GM21423 (cell line): ENCODE measurements around the gene COL15A1.

Experiments used
- ATAC-seq: cut with Tn5 transposase; IDR thresholded peaks from one replicate; pipeline ENCODE4 v1.9.1; 2021; ENCODE audit warnings: mild to moderate bottlenecking, moderate library complexity; ENCODE audit not compliant: unreplicated experiment

COL15A1 gene

DNA sequence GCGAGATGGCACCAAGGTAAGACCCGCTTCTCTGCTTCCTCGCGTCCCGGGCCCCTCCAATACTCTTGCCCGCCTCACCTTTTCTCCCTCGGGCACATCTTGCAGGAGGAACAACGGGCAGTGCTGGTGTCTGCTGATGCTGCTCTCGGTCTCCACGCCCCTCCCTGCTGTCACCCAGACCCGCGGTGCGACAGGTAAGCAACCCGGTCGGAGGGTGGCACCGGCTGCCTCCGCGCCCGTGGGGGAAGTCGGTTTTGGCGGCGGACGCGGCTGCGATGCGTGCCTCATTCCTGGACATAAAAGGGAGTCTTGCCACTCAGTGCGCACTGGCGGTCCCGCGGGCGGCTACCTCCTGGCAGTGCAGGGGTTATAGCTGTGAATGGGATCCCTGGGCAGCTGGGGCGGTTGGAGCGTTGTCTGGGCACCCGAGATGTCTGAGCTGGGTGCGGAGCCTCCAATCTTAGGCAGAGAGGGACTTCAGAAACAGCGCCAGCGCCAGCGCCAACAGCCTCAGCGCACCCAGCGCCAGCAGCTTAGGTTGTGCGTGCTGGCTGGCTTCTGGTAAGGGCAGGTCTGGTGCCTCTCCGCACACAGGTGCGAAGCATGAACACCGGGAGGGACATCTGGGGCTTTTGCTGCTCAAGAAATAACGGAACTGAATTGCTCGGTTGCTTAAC lies 488 bp downstream of the COL15A1 start:
- ATAC-seq = no peak

DNA sequence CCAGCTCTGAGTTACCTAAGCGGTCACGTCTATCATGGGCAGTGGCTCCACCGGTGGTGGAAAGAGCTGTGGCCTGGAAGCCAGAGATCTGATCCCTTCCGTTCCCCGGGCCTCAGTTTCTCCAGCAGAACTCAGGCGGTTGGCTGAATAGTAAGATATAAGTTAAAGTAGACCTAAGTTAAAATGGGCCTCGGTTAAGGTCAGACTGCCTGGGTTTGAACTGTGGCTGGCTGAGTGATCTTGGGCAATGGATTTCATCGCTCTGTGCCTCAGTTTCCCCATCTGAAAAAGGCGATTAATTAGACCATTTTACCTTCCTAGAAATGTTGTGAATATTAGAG lies 997 bp downstream of the COL15A1 start:
- ATAC-seq = no peak

DNA sequence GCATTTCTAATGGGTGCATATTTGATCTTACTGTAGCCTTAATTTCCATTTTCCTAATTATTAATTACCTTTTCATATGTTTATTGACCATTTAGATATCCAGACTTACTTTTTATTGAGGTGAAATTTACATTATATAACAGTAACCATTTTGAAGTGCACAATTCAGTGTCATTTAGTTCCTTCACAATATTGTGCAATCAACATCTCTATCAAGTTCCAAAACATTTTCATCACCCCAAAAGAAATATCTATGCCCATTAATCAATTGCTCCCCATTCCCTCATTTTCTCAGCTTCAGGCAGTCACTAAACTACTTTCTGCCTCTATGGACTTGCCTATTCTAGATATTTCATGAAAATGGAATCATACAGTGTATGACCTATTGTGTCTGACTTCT lies 5.9 kb downstream of the COL15A1 start:
- ATAC-seq = no peak

DNA sequence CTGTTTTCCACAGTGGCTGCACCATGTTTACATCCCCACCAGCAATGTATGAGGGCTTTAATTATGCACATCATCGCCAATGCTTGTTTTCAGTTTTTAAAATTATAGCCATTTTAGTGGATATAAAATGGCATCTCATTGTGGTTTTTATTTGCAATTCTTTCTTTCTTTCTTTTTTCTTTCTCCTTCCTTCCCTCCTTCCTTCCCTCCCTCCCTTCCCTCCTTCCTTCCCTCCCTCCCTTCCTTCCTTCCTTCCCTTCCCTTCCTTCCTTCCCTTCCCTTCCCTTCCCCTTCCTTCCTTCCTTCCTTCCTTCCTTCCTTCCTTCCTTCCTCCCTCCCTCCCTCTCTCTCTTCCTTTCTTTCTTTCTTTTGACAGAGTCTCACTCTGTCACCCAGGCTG lies 6.6 kb downstream of the COL15A1 start:
- no peak for ATAC-seq

DNA sequence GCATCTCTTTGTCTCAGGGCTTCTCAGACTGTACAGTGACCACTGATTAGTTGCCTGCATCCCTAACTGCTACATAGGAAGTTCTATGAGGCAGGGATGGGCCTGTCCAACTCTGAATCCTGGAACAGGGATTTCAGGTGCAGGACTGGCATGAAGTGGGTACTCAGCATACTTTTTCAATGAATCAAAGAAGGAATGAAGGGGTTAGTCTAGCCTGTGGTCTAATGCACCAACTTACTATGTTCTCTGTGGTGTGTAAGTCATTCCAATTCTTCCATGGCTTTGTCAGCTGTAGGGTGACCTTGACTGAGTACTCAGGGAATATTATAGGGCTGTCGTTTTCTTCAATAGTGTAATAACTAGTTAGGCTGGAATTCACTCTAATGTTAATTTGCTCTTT lies 8.3 kb downstream of the COL15A1 start:
- ATAC-seq = no peak

DNA sequence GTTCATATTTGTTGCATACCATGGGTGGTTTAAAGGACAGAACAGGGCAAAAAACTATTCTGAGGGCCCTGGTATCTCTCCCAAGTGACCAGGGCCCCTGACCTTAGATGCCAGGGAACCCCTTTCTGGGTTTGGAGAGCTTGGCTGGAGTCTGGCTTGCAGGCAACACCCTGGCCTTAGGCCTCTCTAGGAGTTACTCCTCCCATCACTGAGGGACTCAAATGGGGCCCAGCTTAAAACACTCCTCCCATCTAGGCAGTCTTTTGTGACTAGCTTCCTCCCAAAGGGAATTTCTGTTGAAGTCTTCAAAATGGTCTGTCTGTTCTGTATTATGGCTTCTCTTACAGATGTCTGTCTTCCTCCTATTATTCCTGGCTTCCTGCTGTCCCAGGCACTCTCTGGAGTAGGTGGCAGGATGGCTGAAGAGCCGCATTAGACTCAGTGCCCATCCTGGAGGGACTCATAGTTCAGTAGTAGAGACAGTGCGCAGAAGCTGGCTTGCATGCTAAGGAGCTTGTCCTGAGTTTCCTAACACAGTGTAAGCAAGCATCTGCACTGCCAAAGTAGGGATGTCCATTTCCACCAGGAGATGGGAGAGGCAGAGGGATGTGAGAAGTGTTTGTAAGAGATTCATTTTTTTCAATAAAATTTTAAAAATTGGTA lies 10.0 kb downstream of the COL15A1 start:
- ATAC-seq = no peak

DNA sequence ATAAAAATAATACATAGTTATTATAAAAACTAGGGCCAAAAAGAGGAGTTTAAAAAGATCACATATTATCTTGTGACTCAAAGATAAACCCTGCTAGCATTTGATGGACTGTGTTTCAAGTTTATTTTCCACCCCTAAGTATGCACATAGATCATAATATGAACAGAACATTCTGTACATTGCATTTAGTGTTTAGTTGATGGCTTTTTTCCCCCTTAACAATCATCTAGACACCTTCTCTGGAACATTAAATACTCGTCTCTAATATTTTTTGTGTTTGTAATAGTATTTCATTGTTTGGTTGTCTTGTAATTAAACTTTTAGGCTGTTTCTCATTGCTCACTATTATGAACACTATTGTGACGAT lies 10.5 kb downstream of the COL15A1 start:
- ATAC-seq = no peak

DNA sequence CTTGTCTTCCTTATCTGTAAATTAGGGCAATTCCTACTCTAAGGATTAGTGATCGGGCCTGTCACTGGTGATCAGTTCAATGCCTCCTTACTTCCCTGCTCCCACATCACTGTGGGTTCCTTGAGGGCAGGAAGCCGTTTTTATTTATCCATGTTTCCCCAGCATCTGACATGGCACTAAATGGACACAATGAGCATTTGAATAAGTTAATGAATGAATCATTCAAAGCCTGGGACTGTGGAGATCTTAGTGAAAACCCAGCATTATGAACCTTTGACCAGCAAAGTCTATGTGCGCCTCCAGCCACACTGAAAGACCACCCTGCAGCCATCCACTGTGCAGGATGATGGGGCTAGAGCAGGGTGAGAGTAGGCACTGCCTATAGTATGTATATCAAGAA lies 11.6 kb downstream of the COL15A1 start:
- no peak for ATAC-seq

DNA sequence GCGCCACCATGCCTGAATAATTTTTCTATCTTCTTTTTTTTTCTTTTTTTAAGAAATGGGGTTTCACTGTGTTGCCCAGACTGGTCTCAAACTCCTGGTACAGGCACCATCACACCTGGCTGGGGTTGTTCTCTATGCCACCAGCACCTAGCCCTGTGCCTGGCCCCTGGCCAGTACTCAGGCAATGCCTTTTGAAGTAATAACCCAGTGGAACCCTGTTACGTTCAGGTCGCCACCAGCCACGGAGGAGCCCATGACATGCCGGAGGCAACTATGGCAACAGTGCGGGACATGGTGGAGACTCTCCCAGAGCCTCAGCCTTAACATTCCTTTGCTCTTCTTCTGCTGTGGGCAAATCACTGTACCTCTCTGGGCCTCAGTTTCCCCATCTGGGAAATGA lies 14.1 kb downstream of the COL15A1 start:
- ATAC-seq = no peak

DNA sequence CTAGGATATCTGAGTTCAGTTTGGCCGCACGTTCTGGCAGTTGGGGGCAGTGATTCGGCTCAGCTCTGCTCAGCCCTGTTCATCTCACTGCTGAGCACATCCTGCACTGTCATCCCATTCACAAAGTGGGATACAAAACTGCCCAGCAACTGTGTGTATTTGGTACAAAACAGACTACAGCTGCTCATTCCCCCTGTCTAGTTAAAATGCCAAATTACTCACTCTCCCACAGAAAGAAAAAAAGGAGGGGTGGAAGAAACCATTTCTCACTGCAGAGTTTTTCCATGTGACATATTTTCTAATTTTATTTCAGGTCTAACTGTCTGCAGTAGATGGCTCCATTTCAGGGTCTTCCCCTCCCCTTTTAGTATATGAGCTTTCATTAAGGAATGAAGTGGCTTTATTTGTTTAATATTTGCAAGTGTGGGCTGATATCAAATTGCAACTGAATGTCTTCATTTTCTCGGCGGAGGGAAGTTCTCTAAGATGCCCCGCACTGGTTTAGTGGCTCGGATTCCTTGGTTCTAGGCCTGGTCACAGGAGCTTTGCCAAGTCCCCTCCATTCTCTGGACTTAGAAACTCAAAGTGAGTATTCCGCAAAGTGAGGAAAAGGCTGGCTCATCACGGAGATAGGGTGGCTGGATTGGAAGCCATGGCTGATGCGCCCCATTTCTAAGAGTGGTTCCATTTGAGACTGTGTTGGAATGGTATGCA lies 14.7 kb downstream of the COL15A1 start:
- ATAC-seq = no peak

DNA sequence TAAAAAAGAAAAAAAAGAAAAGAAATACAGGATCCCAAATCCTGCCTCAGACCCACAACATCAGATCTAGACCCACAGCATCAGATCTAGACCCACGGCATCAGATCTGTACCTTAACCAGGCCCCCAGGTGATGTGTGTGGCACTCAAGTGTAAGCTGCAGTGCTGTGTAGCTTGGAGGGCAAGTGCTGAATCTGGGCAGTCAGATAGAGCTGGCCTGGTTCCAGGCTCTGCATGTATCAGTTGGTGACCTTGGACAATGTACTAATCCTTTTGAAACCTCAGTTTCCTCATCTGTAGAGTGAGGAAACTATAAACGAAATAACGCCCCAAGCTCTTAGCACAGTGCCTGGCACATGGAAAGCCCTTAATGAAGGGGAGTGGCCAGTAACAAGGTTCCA lies 16.7 kb downstream of the COL15A1 start:
- no peak for ATAC-seq

DNA sequence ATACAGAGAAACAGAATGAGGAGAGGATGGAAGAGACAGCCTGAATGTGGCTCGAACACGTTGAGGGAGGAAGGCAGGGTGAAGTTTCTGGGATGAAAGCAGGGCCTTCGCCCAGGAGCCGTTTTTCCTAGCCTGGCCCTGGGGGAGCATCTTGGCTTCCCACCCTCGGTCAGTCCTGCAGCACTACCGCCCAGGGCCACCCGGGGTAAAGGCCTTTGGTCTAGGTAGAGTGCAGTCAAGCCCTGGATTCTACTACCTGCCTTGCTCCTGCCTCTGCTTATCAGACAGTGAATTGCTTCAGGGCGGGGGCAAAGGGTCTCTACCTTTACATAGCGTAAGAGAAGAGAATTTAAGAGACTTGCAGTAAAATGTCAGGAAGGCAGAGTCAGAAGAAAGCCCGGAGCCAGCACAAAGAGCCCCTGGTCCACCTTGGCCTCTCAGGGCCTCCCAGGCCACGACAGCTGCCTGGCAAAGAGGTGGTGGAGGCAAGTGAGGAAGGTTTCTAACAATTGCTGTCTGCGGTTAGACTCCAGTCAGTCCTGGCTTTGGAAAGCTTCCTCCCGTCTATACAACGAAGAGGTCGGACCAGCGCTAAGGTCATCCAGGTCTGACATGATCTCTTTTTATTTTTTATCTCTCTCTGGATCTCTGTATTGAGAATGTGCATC lies 17.9 kb downstream of the COL15A1 start:
- no peak for ATAC-seq

DNA sequence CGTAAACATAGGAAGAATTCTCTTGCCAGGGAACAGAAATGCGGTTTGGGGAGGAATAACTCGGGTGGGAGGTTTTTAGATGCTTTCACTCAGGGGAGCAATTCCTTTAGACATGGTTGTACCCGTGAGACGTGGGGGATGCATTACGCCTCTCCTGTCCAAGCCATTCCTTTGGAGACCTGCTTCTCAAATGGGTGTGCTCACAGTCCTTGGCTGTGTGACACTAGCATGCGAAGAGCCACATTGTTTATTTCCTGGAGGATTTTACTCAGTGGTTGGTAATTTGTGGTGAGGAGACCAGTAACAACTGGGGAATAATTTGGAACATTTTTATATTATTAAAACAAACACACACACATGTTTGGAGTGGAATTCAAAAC lies 18.5 kb downstream of the COL15A1 start:
- no peak for ATAC-seq

DNA sequence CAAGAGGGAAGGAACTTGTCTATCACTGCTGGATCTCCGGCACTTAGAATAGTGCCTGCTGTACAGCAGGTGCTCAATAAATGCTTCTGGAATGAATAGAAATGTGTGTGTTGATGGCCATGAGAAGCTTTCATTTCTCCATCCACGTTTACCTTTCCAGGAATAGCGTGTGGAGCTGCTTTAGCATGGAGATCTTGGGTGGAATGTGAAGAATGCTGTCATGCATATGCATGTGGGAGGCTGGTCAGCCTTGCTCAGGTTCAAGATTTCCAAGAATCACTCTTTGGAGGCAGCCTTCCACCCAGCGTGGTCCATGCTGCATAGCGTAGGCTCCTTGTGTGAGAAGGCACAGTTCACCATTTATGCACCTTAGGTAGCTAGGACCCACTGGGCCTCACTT lies 19.2 kb downstream of the COL15A1 start:
- ATAC-seq = no peak

DNA sequence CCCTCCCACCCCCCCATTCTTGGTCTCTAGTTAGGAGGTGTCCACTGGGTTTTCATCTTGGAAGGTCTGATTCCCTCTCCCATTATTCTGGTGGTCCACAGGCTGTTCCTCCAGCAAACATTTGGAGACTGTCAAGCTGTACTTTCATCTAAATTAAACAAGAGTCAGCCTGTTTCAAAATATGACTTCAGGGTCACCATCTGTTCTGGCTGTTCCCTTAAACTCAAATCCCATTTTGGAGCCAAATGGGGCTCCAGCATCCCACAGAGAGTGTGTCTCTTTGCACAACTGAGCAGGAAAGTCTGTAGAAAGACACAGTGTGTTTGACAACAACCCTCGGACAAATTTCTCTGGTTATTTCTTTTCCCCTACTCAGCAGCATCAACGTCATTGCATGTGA lies 20.5 kb downstream of the COL15A1 start:
- no peak for ATAC-seq

DNA sequence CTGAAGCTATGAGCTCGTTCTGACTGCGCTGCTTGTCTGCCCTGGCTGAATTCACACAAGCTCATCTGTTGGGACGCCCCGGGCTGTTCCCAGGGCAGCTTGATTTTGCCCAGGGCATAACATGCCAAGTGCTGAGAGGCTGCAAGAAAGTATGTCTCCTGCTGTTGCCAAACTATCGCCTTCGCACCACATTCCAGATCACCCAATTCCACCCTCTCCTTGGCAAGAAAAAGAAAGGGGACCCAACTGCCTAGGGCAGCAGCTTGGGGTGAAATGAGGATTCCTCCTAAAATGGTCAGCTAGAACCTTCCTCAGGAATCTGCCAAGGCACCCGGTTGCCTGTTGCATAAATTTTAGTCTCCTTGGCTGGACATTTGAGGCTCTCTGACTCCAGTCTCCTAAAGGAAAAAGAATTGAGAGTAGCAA lies 21.2 kb downstream of the COL15A1 start:
- no peak for ATAC-seq

DNA sequence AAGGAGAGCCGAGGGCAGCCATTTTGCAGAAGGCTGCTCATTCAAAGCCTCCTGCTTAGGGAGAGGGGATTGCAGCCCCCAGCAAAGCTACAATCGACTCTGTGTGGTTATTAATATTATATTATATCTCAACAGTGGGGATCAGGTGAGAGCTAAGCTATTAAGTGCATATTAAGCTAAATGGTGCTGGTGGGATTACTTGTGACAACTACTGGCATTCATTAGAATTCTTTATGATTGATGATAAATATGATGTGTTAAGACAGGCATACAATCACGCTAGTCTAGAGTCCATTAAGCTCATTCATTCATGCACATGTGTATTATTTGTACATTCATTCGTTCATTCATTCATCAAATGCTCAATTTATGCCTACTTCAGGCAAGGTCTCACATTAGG lies 23.0 kb downstream of the COL15A1 start:
- ATAC-seq = no peak

DNA sequence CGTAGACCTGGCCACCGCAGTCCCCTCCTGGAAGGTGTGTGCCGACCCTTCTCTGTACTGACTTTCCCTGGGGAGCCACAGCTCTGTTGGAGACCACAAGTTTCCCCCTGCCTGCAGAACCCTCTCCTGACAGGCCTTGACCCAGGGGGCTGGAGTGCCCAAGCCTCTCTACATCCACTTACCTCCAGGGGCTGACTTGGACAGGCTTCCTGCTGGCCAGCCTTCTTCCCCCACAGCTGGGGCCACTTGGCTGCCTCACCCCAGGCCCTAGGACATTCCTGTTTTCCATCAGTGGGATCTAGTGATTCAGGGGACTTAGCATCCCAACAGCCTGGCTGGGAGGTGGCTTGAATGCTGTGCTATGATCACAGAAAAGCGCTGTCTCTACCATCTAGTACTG lies 23.6 kb downstream of the COL15A1 start:
- ATAC-seq = no peak

DNA sequence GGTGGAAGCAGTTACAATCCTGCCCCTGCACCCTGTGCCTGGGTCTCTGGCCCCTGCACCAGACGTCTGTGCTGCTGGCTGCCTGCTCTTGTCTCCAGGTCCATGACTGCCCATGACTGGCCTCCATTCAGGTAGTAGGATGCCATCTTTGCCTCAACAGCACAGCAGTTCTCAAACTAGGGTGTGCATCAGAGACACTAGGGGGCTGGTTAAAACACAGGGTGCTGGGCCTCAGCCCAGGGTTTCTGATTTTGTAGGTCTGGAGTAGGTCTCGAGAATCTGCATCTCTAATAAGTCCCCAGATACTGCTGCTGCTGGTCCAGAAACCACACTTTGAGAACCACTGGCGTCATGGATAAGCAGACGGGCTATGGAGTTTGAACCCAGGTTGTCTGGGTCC lies 24.0 kb downstream of the COL15A1 start:
- no peak for ATAC-seq

DNA sequence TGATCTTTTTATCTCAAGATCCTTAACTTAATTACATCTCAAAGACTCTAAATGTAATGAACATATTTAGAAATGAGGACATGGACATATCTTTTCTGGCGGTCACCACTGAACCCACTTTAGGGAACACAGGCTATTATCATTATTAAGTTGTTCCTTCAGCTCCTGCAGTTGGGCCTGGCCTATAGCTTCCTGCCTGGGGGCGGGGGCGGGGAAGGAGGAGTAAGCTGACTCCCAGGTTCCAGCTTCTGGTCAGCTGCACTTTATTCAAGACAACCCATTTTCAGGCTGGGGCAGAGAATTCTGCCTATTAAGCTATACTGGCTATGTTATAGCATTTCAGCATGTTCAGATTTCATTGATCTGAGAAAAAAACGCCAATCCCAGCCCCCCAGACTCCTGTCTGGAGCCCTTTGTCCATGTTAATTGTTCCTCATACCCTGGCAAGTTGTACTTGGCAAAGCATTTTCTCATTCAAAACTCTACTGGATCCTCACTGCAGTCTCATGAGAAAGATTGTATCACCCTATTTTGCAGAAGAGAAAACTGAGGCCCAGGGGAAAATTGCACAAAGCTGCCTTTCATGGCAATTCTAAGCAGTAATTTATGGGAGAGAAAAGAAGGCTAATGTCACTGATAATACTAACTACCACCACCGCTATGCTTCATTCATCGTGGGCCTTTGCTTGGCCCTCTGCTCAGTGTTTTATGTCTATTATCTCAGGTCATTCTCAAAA lies 25.1 kb downstream of the COL15A1 start:
- ATAC-seq = no peak

DNA sequence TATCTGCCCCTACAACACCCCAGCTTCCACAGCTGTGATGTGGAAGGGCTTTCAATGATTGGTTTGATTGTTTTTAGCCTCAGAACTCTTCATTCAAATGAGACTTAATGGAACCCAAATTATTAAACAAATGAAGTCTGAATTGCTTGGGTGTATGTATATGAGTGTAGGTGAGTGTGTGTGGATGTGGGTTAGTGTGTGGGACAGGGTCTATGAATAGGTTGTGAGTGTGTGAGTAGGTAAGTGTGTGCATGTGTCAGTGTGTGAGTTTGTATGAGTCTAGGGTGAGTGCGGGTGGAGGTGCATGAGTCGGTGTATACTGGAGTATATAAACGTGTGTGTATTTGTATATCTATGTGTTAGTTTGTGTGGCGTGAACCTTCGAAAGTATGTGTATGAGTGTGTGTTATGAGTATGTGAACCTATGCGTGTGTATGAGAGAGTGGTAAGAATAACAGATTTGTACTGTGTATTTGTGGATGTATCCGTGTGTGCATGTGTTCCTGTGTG lies 26.9 kb downstream of the COL15A1 start:
- ATAC-seq = no peak
